HG03045 (cell line): ENCODE measurements around the gene LMO3.

Experiments
- ATAC-seq: cut with Tn5 transposase; IDR thresholded peaks from one replicate; pipeline ENCODE4 v1.9.1; 2021; ENCODE audit warnings: mild to moderate bottlenecking, moderate library complexity; ENCODE audit not compliant: unreplicated experiment

The LMO3 gene

GRCh38 chr12:16602412-16602811 is 3.5 kb downstream of the LMO3 start:
- ATAC-seq, result no peak

- no peak for ATAC-seq
These were observed 5.4 kb downstream of the LMO3 start for GRCh38 chr12:16600525-16600924.

GRCh38 chr12:16599081-16599480 is 6.9 kb downstream of the LMO3 start:
- ATAC-seq, result no peak

DNA sequence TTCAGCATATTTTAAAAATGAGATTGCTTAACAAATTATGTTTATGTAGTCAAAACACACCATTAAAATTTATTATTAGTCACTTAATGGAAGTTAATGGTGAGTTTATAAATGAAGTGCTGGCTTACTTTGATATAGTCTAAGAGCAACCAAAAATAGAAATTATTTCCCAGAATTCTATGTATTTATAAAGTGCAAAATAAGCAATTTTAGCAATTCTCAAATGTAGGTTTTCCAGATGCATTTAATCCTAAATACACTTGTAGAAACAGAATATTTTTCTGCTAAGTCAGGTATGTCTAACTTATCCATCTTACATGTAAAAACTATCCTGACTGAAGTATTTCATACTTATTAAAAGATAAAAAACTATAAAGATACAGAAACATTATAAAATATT is 11.2 kb downstream of the LMO3 start:
- ATAC-seq, result no peak

GRCh38 chr12:16593546-16593945 is 12.4 kb downstream of the LMO3 start:
- ATAC-seq, result no peak

DNA sequence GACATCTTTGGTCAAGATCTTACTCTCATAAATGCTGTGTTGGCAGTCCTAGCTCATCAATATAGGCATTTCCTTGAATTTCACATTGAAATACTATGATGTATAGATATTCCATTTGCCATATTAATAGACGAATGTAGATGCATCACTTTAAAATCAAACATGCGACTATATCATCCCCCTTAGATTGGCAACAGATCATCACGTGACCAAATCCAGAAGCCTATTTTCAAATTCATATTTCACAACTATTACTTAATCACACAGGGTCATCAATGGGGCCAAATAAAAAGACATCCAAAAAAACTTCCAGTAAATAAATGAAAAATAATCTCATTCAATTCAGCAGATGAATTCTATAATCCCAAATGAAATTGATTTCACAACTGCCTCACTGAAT is 15.3 kb downstream of the LMO3 start:
- no peak for ATAC-seq

DNA sequence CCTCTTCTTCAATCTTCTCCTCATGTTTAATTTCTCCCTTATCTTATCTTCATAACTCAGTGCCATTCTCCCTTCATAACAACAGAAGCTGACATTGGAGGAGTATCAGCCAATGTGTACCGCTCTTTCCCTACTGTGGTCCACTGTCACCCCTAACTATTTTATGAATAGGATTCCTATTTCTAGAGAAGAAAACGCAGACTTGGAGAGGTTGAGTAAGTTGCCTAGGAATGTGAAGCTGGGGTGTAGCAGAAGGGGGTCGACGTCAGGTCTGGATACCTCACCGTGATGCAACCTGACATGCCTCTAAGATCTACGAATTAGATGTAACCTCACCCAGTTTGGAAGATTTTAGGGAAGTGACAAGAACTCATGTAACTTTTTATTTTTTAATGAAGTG is 17.1 kb downstream of the LMO3 start:
- ATAC-seq, result no peak

GRCh38 chr12:16587514-16587913 is 18.4 kb downstream of the LMO3 start:
- no peak for ATAC-seq

GRCh38 chr12:16587110-16587453 is 18.9 kb downstream of the LMO3 start:
- no peak for ATAC-seq

GRCh38 chr12:16586350-16587109 is 19.4 kb downstream of the LMO3 start:
- no peak for ATAC-seq

GRCh38 chr12:16585781-16586180 is 20.2 kb downstream of the LMO3 start:
- ATAC-seq, result no peak

DNA sequence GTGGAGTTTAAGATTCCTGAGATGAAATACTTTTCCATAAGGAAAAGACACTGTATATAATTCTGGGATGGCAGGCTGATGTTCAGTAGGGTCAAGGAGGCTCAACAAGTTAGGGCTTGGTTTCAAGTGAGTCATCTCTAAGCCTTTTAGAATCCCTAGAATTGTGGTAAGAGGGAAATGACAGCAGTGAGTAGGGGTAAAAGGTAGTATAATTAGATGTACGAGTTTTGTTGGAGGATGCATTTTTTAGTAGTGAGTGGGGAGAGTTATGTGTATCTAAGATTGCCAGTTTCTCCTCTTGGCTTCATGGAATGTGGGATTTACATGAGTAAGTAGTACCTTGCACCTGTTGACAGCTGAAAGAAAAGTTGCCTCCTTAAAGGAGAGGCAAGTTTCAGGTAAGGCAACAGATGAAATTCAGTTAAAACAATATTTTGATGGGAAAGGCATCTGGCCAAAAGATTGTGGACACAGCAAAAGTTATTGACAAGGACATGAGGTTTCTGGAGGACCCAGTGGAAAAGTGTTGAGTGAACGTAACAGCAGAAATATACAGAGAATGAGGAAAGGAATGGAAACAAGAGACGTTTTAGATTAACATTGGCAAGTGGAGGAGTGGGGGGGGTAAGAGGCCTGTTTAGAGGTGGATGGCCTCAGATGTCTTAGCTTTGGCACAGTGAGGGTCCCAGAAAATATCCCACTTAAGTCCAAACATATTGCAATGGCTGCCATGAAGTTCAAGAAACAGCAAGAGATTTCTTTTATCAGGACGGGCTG is 21.8 kb downstream of the LMO3 start:
- ATAC-seq, result no peak

DNA sequence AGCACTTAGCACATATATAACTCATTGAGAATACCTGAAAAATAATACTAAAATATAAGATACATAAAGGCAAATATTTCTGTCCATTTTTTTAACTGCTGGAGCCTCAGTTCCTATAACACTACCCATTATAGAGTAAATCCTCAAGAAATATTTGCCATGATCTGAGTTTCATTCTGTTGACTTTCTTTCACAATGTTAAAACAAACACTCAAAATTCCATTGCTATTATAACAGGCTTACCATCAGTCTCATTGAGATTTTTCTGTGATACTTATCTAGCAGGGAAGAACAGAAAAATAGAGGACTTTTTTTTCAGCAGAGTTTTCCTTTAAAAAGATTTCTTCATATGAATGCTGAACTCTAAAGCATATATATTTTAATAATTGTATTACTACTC is 24.5 kb downstream of the LMO3 start:
- ATAC-seq, result no peak

DNA sequence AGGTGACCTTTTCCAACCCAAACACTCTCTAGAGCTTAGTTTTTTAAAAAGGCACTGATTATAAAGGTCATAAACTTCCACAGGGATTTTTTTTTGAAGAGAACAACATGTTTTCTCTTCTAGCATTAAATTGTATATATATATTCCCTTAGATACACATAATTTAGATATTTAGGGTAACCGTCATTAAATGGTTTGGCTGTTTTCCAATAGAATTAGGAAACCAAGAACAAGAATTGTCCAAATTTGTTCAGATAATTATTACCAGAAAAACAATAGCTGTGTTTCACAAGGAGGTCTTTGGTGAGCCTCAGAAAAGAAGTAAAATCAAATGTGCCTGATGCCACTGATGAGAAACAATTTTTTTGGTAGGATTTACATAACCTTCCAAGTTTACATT is 26.9 kb downstream of the LMO3 start:
- no peak for ATAC-seq

DNA sequence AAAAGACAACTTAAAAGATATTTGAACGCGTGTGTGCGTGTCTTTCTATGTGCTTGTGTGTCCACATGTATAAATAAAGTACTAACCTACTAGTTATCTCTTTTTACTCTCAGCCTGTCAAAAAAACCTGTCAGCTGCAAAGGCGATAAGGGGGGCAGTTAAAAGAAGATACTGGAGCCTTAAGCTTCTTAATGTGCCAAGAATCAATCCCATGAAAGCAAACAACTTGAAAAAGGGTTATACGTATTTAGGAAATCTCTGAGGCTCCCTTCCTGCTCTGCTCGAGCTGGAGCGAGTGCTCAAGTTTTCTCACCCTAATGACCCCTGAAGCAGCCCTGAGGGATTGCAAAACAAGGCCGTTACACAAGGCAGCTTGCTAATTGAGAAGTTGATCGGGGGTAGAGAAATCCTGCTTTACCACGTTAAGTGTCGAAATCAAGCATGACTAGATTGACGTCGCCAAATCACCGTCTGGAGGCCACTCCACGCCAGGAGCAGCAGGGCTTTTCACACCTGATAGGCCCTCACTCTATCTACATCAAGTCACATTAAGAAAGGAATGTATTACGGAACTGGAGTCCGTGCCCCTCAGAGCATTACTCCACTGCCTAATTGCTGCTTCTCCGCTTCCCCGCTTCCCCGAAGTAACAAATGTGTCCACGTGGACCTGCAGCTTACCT is 32.4 kb downstream of the LMO3 start:
- no peak for ATAC-seq

GRCh38 chr12:16568873-16569272 is 37.1 kb downstream of the LMO3 start:
- ATAC-seq, result no peak

DNA sequence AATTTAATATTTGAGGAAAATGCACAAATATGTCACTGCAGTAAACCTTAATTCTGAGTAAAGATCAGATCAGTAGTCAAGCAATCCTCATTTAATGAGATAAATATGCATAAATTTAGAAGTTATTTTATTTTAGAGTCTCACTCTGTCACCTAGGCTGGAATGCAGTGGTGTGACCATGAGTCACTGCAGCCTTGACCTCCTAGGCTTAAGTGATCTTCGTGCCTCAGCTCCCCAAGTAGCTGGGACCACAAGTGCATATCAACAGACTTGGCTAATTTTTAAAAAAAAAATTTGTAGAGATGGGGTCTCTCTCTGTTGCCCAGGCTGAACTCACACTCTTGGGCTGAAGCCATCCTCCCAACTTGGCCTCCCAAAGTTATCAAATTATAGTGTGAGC is 41.3 kb downstream of the LMO3 start:
- no peak for ATAC-seq

DNA sequence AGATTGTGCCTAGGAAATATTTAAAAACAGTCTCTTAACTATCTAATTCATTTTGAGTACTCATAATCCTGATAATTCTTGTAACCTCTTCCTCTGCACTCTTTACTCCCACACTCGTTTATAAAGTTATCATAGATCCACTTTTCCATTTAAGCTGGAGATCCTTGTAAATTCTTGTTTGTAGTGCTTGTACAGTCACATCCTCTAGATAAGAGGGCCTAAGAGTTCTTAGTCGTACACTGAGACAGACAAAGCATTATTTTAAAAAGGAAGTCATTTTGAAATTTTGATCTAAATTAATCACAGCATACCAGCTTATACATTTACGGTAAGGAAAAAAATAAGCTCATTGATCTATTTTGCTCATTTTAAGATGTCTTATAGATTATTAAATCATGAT is 42.5 kb downstream of the LMO3 start:
- no peak for ATAC-seq

DNA sequence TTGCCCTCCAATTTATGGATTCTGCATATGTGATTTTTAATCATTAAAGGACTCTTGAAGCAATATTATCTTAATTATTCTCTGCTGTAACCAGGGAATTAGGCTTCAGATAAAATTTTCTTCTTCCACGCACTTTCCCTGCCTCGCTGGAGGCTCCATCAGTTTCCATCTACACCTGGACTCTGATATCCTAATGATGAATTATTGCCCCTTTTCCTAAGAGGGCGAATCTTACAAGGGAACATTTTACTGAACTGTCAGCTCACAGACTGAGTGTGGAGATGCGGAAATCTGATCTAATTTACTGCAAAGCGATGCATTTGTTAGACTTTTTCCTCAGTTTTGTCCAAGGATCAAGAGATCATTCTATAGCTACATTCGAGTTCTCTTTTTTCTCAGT is 43.0 kb downstream of the LMO3 start:
- ATAC-seq, result no peak

- no peak for ATAC-seq
These were observed 43.5 kb downstream of the LMO3 start for GRCh38 chr12:16562435-16562834.

DNA sequence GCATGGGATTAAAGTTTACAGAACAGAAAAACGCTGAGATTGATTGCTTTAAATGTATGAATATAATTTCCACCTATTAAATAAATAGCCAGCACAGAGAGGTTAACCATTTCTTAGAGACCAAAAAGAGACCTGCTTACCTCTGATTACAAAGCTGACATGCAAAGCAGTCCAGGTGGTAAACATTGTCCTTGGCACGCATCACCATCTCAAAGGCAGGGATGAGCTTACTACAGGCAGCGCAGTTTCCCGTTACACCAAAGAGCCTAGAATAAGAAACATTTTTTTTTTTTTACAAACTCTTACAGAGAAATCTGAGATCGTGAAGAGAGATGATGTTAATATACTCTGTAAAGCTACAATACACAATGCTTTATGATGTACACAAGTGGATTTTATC is 45.7 kb downstream of the LMO3 start:
- no peak for ATAC-seq

DNA sequence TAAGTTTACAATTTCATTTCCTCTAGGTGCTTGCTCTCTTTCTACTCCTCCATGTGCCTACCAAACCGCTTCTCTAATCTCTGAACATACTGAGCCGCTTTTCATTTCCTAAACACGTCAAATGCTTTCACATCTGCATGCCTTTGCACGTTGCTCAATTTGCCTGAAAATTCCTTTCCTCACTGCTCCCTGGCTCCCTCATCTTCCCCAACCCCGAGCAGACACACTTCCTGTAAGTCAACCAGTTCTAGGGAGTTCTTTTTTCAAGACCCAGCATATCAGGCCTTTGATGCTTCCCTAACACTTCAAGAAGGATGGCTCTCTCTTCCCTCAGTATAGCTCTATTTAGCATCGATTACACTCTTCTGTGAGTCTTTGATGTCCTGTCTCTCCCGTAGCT is 50.3 kb downstream of the LMO3 start:
- ATAC-seq, result no peak
